GM12878 (cell line): ENCODE measurements around the gene ADAMTS13. TPM values are rescaled to one million over a fixed set of nuclear protein-coding genes. Genes with fewer than 3 reads are reported as not detected.

Source experiments
- CBX5 ChIP-seq: sonication (generic); IDR thresholded peaks from 2 replicates; pipeline ENCODE4 v1.6.1; 2016; ENCODE audit warnings: low read depth, moderate library complexity, mild to moderate bottlenecking, inconsistent platforms
- PML ChIP-seq: IDR thresholded peaks from 2 replicates; pipeline ENCODE4 v1.6.1; 2012; ENCODE audit warnings: low read length, inconsistent platforms
- STAT3 ChIP-seq: IDR thresholded peaks from 2 replicates; pipeline ENCODE4 v1.6.1; 2011; ENCODE audit warnings: low read depth, low read length, improper control_type of control experiment
- polyA plus RNA-seq, 11 experiments: library from polyadenylated mRNA; depleted of rRNA in 4 of 11; unstranded in 6 of 11; stranded (reverse) in 5 of 11; fragments of >200 nt; fragmentation: Nextera tagmentation in 4 of 11; fragmentation: Illumina TruSeq in 1 of 11; extraction: Ambion mirVana in 4 of 11; extraction: Trizol in 1 of 11; gene quantifications; 1 replicate in 1 of 11; 2 replicates in 10 of 11; pipeline versions ENCODE4 v1.2.1 to v1.2.3, GENCODE V29; 2011 to 2016; ENCODE audit warnings: inconsistent platforms in 2 of 11, missing spikeins in 2 of 11, low read depth in 1 of 11
- total RNA-seq, 4 experiments: library from RNA; depleted of rRNA in 3 of 4; stranded (reverse); fragments of >200 nt in 3 of 4; fragmentation: Illumina TruSeq in 1 of 4; extraction: Trizol in 1 of 4; gene quantifications; 2 replicates each; pipeline versions ENCODE4 v1.2.1 to v1.2.3, GENCODE V29; 2013 to 2021
- TF ChIP-seq, protein P1 (sequence below): fragments of 450-650 bp; formaldehyde crosslinking; IDR thresholded peaks from 2 replicates; pipeline ENCODE4 v1.4.0; 2020; ENCODE audit warnings: mild to moderate bottlenecking, moderate library complexity
- TF ChIP-seq, protein P2 (sequence below), 3 experiments: IDR thresholded peaks in 2 of 3; conservative IDR thresholded peaks in 1 of 3; 2 replicates each; pipeline ENCODE4 v1.5.1; 2011; ENCODE audit warnings: low read depth in 3 of 3, low read length in 3 of 3, mild to moderate bottlenecking in 3 of 3, control low read depth in 2 of 3, moderate library complexity in 2 of 3, inconsistent platforms in 1 of 3, mixed read lengths in 1 of 3; ENCODE audit not compliant: control insufficient read depth in 2 of 3, insufficient read depth in 1 of 3; ENCODE audit errors: extremely low read depth in 1 of 3

The ADAMTS13 gene
- total and polyA plus RNA-seq, 10 of the 15 experiments (the other 5 are each of a cell fraction or from before 2014, with no cell fraction given), result 0.08 to 2.4 (median 0.28) TPM

DNA sequence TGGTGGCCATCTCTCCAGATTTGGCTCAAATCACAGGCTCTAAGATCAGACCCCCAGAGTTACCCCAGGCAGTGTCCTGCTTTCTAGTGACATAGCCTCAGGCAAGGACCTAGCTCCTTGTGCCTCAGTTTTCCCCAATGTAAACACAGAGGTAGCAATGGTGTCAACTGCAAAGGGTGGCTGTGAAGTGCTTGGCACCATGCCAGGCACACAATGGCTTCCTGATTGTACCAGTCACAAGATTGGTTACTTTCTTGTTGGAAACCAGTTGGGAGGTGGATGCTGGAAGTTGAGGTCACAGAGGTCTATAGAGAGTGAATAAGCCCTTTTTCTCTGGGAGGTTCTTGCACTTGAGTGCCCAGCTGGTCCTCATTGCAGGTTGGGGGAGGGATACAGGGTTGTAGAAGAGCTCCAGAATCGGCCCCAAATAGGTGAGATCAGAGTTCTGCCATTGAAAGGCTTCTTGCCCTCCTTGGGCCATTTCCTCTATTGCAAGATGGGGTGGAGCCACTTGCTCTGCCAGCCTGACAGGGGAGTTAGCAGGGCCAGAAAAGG is 43.7 kb upstream of the ADAMTS13 start (continued):
- TF ChIP-seq, protein P1, sequence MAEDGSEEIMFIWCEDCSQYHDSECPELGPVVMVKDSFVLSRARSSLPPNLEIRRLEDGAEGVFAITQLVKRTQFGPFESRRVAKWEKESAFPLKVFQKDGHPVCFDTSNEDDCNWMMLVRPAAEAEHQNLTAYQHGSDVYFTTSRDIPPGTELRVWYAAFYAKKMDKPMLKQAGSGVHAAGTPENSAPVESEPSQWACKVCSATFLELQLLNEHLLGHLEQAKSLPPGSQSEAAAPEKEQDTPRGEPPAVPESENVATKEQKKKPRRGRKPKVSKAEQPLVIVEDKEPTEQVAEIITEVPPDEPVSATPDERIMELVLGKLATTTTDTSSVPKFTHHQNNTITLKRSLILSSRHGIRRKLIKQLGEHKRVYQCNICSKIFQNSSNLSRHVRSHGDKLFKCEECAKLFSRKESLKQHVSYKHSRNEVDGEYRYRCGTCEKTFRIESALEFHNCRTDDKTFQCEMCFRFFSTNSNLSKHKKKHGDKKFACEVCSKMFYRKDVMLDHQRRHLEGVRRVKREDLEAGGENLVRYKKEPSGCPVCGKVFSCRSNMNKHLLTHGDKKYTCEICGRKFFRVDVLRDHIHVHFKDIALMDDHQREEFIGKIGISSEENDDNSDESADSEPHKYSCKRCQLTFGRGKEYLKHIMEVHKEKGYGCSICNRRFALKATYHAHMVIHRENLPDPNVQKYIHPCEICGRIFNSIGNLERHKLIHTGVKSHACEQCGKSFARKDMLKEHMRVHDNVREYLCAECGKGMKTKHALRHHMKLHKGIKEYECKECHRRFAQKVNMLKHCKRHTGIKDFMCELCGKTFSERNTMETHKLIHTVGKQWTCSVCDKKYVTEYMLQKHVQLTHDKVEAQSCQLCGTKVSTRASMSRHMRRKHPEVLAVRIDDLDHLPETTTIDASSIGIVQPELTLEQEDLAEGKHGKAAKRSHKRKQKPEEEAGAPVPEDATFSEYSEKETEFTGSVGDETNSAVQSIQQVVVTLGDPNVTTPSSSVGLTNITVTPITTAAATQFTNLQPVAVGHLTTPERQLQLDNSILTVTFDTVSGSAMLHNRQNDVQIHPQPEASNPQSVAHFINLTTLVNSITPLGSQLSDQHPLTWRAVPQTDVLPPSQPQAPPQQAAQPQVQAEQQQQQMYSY, result no peak
- TF ChIP-seq CBX5, result no peak
- no peak for TF ChIP-seq STAT3
- no peak for TF ChIP-seq PML
- TF ChIP-seq, protein P2, sequence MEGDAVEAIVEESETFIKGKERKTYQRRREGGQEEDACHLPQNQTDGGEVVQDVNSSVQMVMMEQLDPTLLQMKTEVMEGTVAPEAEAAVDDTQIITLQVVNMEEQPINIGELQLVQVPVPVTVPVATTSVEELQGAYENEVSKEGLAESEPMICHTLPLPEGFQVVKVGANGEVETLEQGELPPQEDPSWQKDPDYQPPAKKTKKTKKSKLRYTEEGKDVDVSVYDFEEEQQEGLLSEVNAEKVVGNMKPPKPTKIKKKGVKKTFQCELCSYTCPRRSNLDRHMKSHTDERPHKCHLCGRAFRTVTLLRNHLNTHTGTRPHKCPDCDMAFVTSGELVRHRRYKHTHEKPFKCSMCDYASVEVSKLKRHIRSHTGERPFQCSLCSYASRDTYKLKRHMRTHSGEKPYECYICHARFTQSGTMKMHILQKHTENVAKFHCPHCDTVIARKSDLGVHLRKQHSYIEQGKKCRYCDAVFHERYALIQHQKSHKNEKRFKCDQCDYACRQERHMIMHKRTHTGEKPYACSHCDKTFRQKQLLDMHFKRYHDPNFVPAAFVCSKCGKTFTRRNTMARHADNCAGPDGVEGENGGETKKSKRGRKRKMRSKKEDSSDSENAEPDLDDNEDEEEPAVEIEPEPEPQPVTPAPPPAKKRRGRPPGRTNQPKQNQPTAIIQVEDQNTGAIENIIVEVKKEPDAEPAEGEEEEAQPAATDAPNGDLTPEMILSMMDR (IDR thresholded peaks at IDR 0.05 in 2 of 3, conservative IDR thresholded peaks at IDR 0.05 in 1 of 3; ENCODE audit: control insufficient read depth in 2 of 3, extremely low read depth in 1 of 3, insufficient read depth in 1 of 3, low read depth in 3 of 3, low read length in 3 of 3), result no peak
- TF ChIP-seq, all 136 proteins: peak for 0
